ENCODE measurements around the gene DGKE. TPM values are rescaled to one million over a fixed set of nuclear protein-coding genes. Genes with fewer than 3 reads are reported as not detected.

The DGKE gene
- total and polyA plus RNA-seq, 2 of the 8 experiments (the other 6 are each of a cell fraction or from before 2014, with no cell fraction given): 1.7 to 7.4 TPM

DNA sequence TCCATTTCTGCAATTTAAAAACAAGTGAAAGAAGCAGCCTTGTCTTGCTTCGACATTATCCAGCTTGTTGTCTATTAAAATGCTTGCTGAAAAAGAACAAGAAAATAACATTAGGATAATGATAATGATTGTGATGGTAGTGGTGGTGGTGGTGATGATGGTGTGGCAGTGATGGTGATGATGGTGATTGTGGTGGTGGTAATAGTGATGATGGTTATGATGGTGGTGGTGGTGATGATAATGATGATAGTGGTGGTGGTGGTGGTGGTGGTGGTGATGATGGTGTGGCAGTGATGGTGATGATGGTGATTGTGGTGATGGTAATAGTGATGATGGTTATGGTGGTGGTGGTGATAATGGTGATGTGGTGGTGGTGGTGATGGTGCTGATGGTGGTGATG is 41.7 kb upstream of the DGKE start (continued):
- TF ChIP-seq, protein P1, sequence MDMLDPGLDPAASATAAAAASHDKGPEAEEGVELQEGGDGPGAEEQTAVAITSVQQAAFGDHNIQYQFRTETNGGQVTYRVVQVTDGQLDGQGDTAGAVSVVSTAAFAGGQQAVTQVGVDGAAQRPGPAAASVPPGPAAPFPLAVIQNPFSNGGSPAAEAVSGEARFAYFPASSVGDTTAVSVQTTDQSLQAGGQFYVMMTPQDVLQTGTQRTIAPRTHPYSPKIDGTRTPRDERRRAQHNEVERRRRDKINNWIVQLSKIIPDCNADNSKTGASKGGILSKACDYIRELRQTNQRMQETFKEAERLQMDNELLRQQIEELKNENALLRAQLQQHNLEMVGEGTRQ (IDR thresholded peaks at IDR 0.05; ENCODE audit: low read length): no peak
- no peak for TF ChIP-seq YY1 (IDR thresholded peaks at IDR 0.05; ENCODE audit: low read depth, low read length)
- TF ChIP-seq ZNF274 (IDR thresholded peaks at IDR 0.05; ENCODE audit: borderline replicate concordance, extremely low read depth, low read length): no peak
- no peak for TF ChIP-seq EGR1 (IDR thresholded peaks at IDR 0.05; ENCODE audit: borderline replicate concordance, low read depth, low read length)
- TF ChIP-seq JUND (IDR thresholded peaks at IDR 0.05; ENCODE audit: low read length): no peak
- TF ChIP-seq, protein P2, sequence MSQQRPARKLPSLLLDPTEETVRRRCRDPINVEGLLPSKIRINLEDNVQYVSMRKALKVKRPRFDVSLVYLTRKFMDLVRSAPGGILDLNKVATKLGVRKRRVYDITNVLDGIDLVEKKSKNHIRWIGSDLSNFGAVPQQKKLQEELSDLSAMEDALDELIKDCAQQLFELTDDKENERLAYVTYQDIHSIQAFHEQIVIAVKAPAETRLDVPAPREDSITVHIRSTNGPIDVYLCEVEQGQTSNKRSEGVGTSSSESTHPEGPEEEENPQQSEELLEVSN (IDR thresholded peaks at IDR 0.05): no peak
- TF ChIP-seq CHD2 (IDR thresholded peaks at IDR 0.05; ENCODE audit: low read length): no peak
- no peak for TF ChIP-seq KDM1A (IDR thresholded peaks at IDR 0.05; ENCODE audit: borderline replicate concordance, low read length)
